NCI-H2196 (cell line): ENCODE measurements around the gene NCBP2L.
"Not testable (repeated sequence)": the region's sequence is repeated elsewhere in the genome, so short reads cannot be mapped to it uniquely, and the experiment has no call there.

Source experiments
- DNase-seq: peaks from one replicate; lab custom pipeline; 2025; ENCODE audit not compliant: unreplicated experiment; lab: John Stamatoyannopoulos, UW

Gene NCBP2L

GRCh38 chrX:107804427-107804826 is 26.9 kb downstream of the NCBP2L start:
- DNase-seq: no peak

GRCh38 chrX:107805179-107805578 is 27.6 kb downstream of the NCBP2L start:
- no peak for DNase-seq

GRCh38 chrX:107810053-107810452 is 32.5 kb downstream of the NCBP2L start:
- DNase-seq: not testable (repeated sequence)

GRCh38 chrX:107818900-107819521 is 41.5 kb downstream of the NCBP2L start:
- DNase-seq: no peak

- no peak for DNase-seq
These were observed 45.5 kb downstream of the NCBP2L start for GRCh38 chrX:107823042-107823441.

GRCh38 chrX:107823456-107823855 is 45.9 kb downstream of the NCBP2L start:
- DNase-seq: no peak

GRCh38 chrX:107825698-107826237 is 48.2 kb downstream of the NCBP2L start, which contains the start of gene MID2:
MID2 (plus strand) TSS chrX:107825866; CDS start chrX:107826427, 561 bp downstream.
- peak; percentile 7 for DNase-seq

- peak; percentile 3 for DNase-seq
These were observed 48.9 kb downstream of the NCBP2L start for GRCh38 chrX:107826238-107827029.

GRCh38 chrX:107827030-107827831 is 49.7 kb downstream of the NCBP2L start:
- no peak for DNase-seq

GRCh38 chrX:107827852-107828251 is 50.3 kb downstream of the NCBP2L start:
- DNase-seq: no peak

GRCh38 chrX:107829878-107830277 is 52.3 kb downstream of the NCBP2L start:
- DNase-seq: no peak

- no peak for DNase-seq
These were observed 53.7 kb downstream of the NCBP2L start for GRCh38 chrX:107831071-107831730.

- DNase-seq: no peak
These were observed 57.0 kb downstream of the NCBP2L start for GRCh38 chrX:107834275-107835201.

GRCh38 chrX:107836958-107837357 is 59.4 kb downstream of the NCBP2L start:
- DNase-seq: no peak

GRCh38 chrX:107840971-107841370 is 63.4 kb downstream of the NCBP2L start:
- no peak for DNase-seq

GRCh38 chrX:107842715-107843400 is 65.3 kb downstream of the NCBP2L start:
- no peak for DNase-seq
